ENCODE data around the gene SETD6. TPM values are rescaled to one million over a fixed set of nuclear protein-coding genes. Genes with fewer than 3 reads are reported as not detected.

Gene SETD6
- total and polyA plus RNA-seq, 2 of the 8 experiments (the other 6 are each of a cell fraction or from before 2014, with no cell fraction given), result 25.3 to 40.5 TPM

- TF ChIP-seq SIN3A (conservative IDR thresholded peaks at IDR 0.05 in 1 of 2, IDR thresholded peaks at IDR 0.05 in 1 of 2; ENCODE audit: low read depth in 1 of 2, low read length in 2 of 2), result peak in 1 of 2 experiments; percentile 51; a peak in 1 of 4 replicates
- TF ChIP-seq GABPA (IDR thresholded peaks at IDR 0.05; ENCODE audit: borderline replicate concordance, insufficient read depth, low read length), result peak; percentile 55; the same call in 1 of the 2 replicates
- no peak for TF ChIP-seq SIX5 (IDR thresholded peaks at IDR 0.05; ENCODE audit: low read depth, low read length)
- TF ChIP-seq TEAD4 (IDR thresholded peaks at IDR 0.05; ENCODE audit: low read depth, low read length), result 0 out of 2 replicates have a peak, but pooled peaks have one; percentile 40
- TF ChIP-seq BRCA1 (IDR thresholded peaks at IDR 0.05; ENCODE audit: low read depth, low read length), result no peak
- no peak for TF ChIP-seq HDAC2 (IDR thresholded peaks at IDR 0.05; ENCODE audit: borderline replicate concordance in 1 of 2, low read depth in 2 of 2, low read length in 2 of 2)
- no peak for TF ChIP-seq POU5F1 (IDR thresholded peaks at IDR 0.05; ENCODE audit: low read depth, low read length)
- TF ChIP-seq TAF7 (optimal IDR thresholded peaks at IDR 0.05; ENCODE audit: borderline replicate concordance, low read depth, low read length), result peak; percentile 62
- TF ChIP-seq E2F6 (IDR thresholded peaks at IDR 0.05), result 0 out of 2 replicates have a peak, but pooled peaks have one; percentile 17
- TF ChIP-seq CTCF (IDR thresholded peaks at IDR 0.05; ENCODE audit: control extremely low read depth in 1 of 3, insufficient read depth in 1 of 3, low read depth in 1 of 3, low read length in 3 of 3), result peak; percentile 97 to 99 (median 98)
- TF ChIP-seq RAD21 (IDR thresholded peaks at IDR 0.05 in 1 of 2, conservative IDR thresholded peaks at IDR 0.05 in 1 of 2; ENCODE audit: low read depth in 2 of 2, low read length in 2 of 2), result peak; percentile 97 to 98
- TF ChIP-seq MAX (IDR thresholded peaks at IDR 0.05), result peak; percentile 84
Measured at GRCh38 chr16:58487566-58488351, 27.6 kb upstream of the SETD6 start (continued).
